Renal cortex interstitium (tissue), 11 donors: ENCODE data around the gene PTTG1IP. TPM values are rescaled to one million over a fixed set of nuclear protein-coding genes. Genes with fewer than 3 reads are reported as not detected.
A peak's percentile ranks its signal among the peaks of the same experiment; 100 is the strongest.

Experiments used
- DNase-seq, 11 donors: peaks; one replicate each; pipeline ENCODE4 v3.0.0-alpha.2; 2013; ENCODE audit warnings: low read depth in 9 of 11, low spot score in 4 of 11; ENCODE audit errors: extremely low read depth in 1 of 11
- polyA plus RNA-seq, 3 donors: library from polyadenylated mRNA; unstranded; fragments of 120-200 nt; gene quantifications; one replicate each; pipeline ENCODE4 v1.2.1, GENCODE V29; 2013; ENCODE audit not compliant: insufficient read length in 3 of 3

Gene PTTG1IP
- polyA plus RNA-seq, 3 donors, result 260 to 299 (median 281) TPM

DNA sequence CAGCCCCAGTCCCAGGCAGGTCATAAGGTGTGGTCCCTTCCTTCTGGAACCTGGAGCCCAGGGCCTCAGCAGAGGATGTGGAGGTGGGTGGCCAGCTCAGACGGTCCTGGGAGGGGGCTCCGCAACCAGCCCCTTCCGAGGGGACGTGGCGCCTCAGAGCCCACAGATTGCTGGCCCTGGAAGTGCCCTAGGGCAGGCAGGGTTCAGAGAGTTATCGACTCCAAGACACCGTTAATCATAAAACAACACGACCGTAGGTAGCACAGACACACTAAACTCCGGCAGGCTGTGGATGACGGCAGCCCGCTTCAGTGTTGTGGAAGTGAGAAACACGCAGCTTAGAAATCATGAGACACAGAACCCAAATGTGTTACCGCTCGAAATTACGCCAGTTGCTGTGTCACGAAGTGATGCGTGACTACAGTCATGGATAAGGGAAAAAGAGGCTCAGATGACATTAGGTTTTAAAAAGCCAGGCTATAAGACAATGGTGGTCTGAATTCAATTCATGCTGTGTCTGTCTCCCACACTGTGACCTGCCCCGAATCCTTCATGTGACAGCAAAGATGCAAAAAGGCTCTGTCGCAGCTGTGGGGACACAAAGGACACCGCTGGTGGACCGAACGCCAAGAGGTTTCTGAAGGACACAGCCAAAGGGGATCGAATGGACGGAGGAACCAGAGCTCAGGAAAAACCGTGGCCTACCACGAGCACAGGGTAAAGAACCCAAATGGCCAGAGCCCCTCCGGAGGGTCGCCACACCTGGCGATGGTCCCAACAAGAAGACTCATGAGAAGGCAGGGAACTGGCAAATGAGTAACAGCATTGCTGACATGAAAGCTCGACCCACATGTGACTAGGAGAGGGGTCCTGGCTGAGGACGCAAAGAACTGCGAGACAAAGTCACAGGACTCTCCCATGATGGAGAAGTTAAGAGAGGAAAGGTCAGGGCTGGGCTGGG is 53.9 kb downstream of the PTTG1IP start:
- no peak for DNase-seq

DNA sequence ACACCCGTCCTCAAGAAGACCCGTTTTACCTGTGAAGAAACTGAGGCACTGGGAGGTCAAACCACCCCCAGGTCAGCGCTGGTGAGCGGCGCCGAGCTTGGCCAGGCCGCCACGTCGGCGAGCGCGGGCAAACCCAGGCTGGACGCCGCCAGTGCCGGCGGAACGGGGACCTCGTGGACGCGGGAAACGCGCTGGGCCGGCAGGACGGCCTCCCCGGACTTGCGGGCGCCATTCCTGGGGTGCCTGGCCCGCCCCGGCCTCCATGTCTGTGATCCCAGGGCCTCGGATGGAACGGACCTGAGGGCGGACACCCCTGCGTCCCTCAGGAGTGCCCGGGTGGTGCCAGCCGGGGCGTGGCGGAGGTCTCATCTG is 54.9 kb downstream of the PTTG1IP start:
- no peak for DNase-seq

DNA sequence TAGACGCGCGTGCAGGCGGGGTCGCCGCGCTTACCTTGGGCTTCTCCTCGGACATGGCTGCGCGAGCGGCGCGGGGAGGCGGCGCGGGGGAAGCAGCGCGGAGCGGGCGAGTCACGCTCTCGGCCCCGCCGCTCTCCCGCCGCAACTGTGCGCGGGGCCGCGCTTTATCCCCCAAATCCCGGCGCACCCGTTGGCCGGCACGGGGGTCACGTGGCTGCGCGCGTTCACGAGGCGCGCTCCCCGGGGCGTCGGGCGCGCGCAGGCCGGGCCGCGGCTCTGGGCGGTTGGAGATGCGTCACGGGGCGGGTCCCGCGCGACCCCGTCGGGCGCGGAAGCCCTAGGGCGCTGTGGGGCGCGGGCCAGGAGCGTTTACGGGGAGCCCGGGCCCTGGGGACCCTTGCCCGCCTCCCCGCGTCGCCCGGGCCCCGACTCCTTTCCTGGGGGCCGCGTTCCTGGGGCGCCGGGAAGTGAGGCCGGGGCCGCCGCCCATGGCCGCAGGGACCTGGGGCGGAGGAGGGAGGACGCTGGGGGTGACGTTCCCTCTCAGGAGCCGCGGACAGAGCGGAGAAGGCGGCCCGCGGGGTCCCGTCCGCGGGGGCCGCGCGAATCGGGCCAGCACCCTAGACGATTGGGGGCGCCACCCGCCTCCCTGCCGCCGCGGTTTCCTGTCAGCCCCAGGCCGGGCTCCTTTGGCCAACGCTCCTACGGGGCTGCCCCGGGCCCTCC is 55.4 kb downstream of the PTTG1IP start, which contains the start of gene SUMO3:
Gene SUMO3, minus strand, starts transcription at position 149 of the 726 bp plus-strand sequence. Its CDS starts 94 bp downstream, at position 55.
- peak in 9 of 11 donors; percentile 39 to 82 (median 72) for DNase-seq

DNA sequence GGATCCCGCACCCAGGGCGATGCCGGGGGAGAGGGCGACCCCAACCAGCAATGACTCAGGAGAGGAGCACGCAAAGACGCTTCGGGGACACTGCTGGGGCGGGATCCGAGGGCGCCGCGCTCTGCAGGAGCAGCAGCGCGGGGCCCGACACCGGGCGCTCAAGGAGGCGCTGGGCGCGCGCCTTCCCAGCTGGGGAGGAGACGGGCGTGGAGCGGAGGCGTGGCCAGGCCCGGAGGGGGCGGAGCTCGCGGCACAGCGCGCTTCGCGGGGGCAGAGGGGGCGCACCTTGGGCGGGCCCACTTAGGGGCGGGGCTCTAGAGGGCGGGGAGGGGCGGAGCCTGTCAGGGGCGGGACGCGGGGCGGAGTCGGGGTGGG is 56.0 kb downstream of the PTTG1IP start:
- peak; percentile 69 to 87 (median 80) for DNase-seq

DNA sequence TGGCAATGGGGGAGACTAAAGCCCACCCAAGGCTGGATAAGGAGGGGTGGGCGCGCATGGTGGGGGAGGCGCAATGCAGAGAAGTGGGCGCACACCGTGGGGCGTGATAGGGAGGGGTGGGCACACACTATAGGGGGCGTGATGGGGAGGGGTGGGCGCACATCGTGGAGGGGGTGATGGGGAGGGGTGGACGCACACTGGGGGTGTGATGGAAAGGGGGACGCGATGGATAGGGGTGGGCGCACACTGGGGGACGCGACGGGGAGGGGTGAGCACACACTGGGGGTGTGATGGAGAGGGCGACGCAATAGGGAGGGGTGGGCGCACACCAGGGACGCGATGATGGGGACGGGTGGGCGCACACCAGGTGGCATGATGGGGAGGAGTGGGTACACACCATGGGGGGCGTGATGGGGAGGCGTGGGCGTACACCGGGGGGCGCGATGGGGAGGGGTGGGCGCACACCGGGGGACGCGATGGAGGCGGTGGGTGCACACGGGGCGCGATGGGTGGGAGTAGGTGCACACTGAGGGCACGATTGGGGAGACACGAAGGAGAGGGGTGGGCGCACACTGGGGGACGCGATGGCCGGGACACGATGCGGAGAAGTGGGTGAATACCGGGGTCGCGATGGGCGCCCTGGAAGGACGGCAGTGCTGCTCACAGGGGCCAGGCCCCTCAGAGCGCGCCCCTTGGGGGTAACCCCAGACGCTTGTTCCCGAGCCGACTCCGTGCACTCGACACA is 56.6 kb downstream of the PTTG1IP start:
- DNase-seq, result no peak

DNA sequence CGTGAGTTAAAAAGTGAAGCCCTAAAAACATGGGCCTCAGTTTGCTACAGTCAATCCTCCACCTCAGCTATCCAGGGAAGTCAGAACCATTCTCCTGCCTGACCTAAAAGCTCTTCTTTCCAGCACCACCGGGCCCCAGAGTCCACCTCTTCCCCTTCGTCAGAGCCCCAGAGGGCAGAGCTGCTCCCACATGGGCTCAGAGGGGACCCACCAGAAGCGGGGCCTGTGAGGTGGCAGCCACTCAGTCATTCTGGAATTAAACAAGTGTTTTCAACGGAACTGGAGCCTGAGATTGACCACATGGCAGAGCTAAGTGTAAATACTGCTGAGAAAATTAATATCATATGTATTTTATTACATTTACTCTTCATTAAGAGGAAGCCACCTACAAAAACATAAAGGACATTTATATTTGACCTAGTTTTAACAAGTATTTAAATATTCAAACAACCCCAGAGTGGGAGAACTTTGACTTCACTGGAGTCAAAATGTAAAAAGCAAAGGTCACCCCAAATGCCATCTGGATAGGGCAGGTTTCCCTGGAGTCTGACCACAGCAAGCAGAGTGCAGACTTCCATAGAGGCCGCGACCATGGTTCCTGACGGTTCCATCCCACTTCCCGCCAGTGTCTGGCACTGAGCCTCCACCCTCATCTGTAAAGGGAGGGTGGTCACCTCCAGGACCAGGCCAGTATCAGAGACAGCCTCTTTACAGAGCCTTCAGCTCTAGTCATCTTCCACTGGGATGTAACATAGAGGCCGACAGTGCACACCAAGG is 57.5 kb downstream of the PTTG1IP start:
- no peak for DNase-seq

DNA sequence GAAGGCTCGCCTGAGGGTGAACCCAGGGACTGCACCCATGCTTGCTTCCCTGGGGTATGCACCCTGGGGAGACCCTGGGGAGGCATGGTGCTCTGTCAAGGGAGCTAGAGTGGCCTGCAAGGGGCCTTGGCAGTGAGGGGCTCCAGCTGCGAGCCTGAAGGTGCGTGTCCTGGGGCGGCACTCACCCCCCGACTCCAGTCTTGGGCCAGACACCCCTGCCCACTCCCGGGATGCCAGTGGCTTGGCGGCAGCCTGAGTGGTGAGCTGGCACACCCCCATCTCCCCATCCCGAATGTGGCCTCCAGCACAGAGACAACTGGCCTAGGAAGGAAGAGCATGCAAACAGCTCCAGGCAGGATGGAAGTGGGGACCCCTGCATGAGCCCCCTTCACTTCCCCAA is 58.3 kb downstream of the PTTG1IP start:
- no peak for DNase-seq

DNA sequence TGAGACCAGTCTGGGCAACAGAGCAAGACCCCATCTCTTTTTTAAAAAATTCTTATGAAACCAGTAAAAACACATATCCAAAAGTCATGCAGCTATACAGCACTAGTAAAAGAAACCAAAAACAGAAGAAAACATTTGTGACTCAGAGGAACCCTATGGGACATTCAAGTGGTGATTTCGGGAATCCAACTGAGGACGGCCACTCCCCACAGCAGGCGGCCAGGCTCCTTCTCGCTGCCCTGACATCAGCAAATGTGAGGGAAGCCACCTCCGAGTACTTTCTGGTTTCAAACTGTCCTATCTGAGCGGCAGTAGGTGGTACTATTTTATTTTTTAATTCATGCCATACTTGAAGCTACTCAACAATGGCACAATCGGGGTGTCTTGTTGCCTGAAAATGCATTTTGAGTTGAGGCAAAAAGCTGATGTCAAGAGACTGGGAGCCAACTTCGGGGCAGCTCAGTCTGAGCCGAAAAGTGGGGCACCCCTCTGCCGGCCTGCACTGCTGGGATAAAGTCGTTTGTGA is 58.9 kb downstream of the PTTG1IP start:
- DNase-seq, result no peak

DNA sequence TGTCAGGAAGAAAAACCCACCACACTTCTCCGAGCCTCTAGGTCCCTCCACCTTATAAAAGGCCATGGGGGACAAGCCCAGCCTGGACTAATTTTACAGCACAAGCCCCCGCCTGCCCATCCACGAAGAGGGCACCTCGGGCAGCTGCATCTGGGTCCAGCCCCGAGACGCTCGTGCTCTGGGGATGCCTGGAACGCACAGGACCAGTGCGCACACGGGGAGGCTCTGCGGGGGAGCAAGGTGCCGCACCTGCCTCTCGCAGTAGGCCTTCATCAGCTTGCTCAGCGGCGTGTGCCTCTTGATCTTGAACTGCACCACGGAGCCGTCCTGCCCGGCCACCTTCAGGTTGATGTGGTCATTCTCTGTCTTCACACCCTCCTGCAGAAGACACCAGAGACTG is 59.8 kb downstream of the PTTG1IP start:
- no peak for DNase-seq

DNA sequence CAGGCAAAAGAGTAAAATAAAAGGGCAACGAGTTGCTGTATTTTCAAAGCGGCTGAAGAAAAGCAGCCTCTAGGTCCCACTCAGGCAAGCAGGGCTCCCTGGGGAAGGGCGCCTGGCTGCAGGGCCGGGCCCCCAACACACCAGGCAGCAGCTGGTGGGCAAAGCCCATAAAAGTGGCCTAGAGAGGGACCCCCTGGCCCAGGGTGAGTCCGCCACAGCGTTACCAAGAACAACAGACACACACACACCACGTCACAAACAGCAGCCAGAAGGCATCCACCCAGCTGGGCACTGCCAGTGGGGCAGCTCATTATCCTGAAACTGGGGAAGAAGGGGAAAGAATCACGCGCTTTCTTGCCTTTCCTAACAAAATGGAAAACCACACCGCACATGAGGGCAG is 60.3 kb downstream of the PTTG1IP start:
- no peak for DNase-seq

DNA sequence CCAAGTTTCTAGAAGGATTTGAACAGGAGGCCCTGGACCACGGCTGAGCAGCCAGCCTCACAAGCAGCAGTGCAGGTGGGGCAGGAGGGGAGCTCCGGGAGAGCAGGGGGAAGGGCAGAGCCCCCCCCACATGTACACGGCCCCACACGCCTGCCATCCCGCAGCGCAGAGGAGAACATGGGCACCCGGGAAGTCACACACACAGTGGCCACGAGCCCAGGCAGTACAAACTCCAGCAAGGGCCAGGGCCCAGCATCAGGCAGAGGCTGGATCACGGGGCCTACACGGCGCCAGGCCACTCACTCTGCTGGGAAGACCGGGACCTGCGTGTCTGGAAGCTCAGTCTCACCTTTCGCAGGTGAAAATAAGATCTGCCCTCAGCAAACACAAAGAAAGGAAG is 60.9 kb downstream of the PTTG1IP start:
- no peak for DNase-seq

DNA sequence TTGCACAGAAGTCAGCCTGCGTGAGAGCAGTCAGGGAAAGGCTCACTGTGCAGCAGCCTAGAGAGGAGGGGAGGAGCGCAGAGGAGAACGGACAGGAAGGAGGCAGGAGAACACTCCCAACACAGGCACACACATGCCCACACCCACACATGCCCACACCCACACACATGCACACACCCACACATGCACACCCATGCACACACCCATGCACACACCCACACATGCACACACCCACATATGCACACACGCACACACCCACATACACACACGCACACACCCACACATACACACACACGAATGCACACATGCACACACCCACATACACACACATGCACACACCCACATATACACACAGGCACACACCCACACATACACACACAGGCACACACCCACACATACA is 62.7 kb downstream of the PTTG1IP start:
- no peak for DNase-seq

DNA sequence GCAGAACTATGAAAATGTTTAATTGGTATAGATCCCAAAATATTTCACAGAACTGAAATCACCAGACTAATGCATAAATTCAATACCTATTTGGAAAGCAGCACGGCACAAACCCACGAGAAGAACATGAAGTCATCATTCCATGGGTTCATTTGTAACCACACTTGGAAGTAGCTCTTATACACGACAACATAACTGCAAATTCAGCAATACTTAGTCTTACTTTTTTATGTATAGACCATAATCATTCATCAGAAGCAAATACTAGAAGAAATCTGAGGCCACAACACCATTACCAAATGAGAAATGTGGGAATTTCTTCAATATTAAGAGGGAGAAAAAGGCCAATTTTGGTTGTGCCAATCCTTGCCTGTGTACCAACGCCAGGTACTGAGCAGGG is 67.6 kb downstream of the PTTG1IP start:
- DNase-seq, result no peak

DNA sequence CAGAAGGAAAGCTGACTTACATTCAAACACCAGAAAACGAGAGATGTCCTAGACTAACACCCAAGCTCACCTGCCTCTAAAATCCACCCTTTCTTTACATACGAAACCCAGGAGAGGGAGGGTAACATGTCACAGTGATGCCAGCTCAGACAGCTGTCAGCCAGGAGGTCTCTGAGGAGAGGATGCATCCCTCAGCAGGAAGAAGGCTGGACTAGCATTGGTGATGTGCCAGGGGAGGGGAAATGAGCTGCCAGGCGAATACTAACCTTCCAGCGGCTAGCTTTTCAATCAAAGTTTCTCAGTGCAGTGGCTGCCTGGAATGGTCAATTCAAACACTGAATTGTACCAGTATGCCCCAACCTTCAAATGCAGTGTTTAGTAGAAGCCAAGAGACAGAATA is 68.3 kb downstream of the PTTG1IP start:
- no peak for DNase-seq

DNA sequence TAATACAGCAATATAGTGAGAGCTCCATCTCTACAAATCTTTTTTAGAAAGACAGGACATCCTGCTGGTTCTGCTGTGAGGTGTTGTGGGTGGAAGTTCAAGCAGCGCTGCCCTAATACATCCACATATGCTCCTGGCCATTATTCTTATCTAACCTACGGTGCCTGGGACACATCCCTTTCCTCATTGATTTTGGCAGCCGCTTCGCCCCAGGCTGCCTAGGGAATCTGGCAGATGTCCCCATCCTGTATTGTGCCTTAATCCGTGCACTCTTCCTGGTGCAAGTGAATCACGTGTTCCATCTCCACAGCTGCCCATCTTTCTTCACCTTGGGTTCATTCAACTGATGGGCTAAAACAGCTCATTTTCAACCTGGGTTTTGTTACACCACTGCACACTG is 68.7 kb downstream of the PTTG1IP start:
- DNase-seq, result no peak

DNA sequence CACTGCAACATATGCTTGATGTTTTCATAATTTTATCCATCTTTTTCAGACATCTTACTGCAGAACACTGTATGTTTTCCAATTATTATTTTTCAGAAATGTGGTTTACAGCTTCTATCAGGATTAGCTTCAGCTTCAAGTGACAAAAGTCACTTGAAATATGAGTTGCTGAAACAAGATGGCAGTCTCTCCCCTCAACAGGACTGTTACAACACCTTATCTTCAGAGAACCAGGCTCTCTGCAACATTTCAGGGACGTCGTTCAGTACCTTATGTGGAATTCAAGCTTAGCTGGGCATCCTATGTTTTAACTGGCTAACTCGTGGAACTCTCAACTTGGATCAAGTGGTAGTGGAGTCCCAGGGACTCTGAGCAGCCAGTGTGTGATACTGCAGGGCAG is 69.8 kb downstream of the PTTG1IP start:
- DNase-seq, result no peak

DNA sequence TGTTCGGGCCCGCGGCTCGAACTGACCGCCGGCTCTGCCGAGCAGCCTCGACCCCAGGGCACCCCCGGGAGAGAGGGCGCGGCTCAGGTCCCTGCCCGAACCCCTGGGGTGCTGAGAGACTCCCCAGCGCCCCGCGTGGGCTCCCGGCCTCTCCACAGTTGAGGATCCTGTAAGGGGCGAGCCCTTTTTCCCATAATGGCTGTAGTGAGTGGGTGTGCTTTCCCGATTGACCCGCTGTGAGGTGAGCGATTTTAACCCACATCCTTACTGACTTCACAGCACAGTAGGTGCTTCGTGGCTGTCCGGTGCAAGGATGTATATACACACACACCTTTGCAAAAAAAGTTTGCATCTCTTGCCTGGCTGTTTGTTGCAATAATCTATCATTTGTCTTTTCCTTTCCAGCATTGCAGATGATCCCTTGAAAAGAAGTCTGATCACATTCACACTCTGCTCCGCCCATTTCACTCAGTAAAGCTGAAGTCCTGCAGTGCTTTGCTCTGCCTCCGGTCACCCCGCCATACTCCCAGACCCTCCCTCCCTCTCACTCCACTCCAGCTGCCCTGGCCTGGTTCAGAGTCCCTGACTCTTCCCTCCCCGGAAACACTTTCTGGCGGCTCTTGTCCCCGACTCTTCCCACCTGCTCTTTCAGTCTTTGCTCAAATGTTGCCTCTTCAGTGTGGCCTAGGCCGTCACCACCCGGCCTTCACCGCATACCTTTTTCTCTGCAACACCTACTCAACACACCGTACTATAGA is 70.9 kb downstream of the PTTG1IP start:
- no peak for DNase-seq
